ENCODE measurements around the gene GALNT9. TPM values are rescaled to one million over a fixed set of nuclear protein-coding genes. Genes with fewer than 3 reads are reported as not detected.

Gene GALNT9
- total RNA-seq, 1 experiment from 2014 or later = 0.45 TPM

DNA sequence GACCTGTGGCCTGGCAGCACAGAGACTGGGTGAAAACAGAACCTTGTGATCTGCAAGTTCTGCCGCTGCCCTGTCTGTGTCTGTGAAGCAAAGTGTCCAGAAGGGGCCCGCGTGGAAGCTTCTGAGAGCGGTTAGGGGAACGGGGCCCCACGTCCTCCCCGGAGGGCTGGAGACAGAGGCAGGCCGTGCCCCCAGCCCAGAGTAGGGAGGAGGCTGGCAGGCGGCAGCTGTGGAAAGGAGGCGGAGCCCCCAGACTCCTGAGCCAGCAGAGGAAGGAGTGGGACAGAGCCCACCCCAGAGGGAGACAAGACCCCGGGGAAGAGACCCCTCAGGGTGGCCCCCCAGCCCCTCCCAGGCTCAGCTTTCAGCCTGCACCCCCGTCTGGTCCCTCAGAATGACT, 49.0 kb downstream of the GALNT9 start:
- CTCF ChIA-PET = no interaction called here

DNA sequence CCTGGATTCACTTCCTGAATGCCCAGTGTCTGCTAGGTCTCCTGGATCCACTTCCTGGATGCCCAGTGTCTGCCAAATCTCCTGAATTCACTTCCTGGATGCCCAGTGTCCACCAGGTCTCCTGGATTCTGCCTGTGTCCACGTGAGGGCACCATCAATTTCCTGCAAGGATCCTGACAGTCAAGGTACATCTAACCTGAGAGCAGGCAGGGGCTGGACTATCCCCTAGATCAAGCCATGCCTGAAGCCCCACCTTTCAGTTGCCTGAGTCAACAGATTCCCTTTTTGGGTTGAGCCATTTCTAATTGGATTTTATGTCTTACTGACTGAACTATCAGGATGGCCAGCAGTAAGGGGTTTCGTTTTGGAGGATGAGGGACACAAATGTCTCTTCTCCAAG, 49.5 kb downstream of the GALNT9 start:
- intact Hi-C loops (cut with micrococcal nuclease; ENCODE audit: unreplicated experiment) = no loop called here
- Mint-ChIP-seq H3K27me3 (ENCODE audit: insufficient read depth, unreplicated experiment) (no peaks in the 10 kb centered on the region), H3K9me3 (ENCODE audit: unreplicated experiment) (no peaks in the 10 kb centered on the region), H3K36me3 (ENCODE audit: insufficient read depth, unreplicated experiment) (no peaks in the 10 kb centered on the region), H3K4me3 (ENCODE audit: unreplicated experiment) (peak overlapping the region; percentile 70), H3K4me1 (ENCODE audit: low read depth, unreplicated experiment) (peaks cover 4% of the 10 kb centered on the region), H3K27ac (ENCODE audit: unreplicated experiment) (no peak overlapping the region)
- no peaks in the 10 kb centered on the region for H3K27me3 ChIP-seq (replicated peaks; ENCODE audit: control insufficient read depth, insufficient read depth, low read length)
- no peaks in the 10 kb centered on the region for H3K36me3 ChIP-seq (ENCODE audit: control insufficient read depth, insufficient read depth, low read length)
- no TSS peak for BruUV-seq (replicated peaks)
- H3K4me1 ChIP-seq = peaks cover 10% of the 10 kb centered on the region; the same call in 1 of the 2 replicates
- no peaks in the 10 kb centered on the region for H3K9me3 ChIP-seq
- no peak overlapping the region for H3K4me3 ChIP-seq (ENCODE audit: low read depth, low read length)
- TF ChIP-seq, protein P1, sequence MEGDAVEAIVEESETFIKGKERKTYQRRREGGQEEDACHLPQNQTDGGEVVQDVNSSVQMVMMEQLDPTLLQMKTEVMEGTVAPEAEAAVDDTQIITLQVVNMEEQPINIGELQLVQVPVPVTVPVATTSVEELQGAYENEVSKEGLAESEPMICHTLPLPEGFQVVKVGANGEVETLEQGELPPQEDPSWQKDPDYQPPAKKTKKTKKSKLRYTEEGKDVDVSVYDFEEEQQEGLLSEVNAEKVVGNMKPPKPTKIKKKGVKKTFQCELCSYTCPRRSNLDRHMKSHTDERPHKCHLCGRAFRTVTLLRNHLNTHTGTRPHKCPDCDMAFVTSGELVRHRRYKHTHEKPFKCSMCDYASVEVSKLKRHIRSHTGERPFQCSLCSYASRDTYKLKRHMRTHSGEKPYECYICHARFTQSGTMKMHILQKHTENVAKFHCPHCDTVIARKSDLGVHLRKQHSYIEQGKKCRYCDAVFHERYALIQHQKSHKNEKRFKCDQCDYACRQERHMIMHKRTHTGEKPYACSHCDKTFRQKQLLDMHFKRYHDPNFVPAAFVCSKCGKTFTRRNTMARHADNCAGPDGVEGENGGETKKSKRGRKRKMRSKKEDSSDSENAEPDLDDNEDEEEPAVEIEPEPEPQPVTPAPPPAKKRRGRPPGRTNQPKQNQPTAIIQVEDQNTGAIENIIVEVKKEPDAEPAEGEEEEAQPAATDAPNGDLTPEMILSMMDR (IDR thresholded peaks at IDR 0.05; ENCODE audit: insufficient read depth in 1 of 2, low read depth in 1 of 2, low read length in 1 of 2, severe bottlenecking in 1 of 2, unreplicated experiment in 1 of 2) = no peak
- POLR2A ChIA-PET = no interaction called here
- DNase-seq = no peak
- CTCF ChIA-PET = interaction anchor here (0.9 kb wide), 1 partner anchor 134 kb away, joined by 4 read pairs; no protein-coding TSS in a partner anchor

More for the DNA sequence above, 49.0 kb downstream of the GALNT9 start:
- no peak overlapping the region for H3K4me3 ChIP-seq (ENCODE audit: low read depth, low read length)
- Mint-ChIP-seq H3K27me3 (ENCODE audit: insufficient read depth, unreplicated experiment) (no peaks in the 10 kb centered on the region), H3K36me3 (ENCODE audit: insufficient read depth, unreplicated experiment) (no peaks in the 10 kb centered on the region), H3K4me1 (ENCODE audit: low read depth, unreplicated experiment) (no peaks in the 10 kb centered on the region), H3K27ac (ENCODE audit: unreplicated experiment) (no peak overlapping the region), H3K9me3 (ENCODE audit: unreplicated experiment) (no peaks in the 10 kb centered on the region), H3K4me3 (ENCODE audit: unreplicated experiment) (no peak overlapping the region)
- TF ChIP-seq, protein P1 (IDR thresholded peaks at IDR 0.05; ENCODE audit: insufficient read depth in 1 of 2, low read depth in 1 of 2, low read length in 1 of 2, severe bottlenecking in 1 of 2, unreplicated experiment in 1 of 2) = no peak
- intact Hi-C loops (cut with micrococcal nuclease; ENCODE audit: unreplicated experiment) = no loop called here
- no peaks in the 10 kb centered on the region for H3K36me3 ChIP-seq (ENCODE audit: control insufficient read depth, insufficient read depth, low read length)
- POLR2A ChIA-PET = no interaction called here
- DNase-seq = no peak
- H3K27me3 ChIP-seq (replicated peaks; ENCODE audit: control insufficient read depth, insufficient read depth, low read length) = no peaks in the 10 kb centered on the region
- no peaks in the 10 kb centered on the region for H3K9me3 ChIP-seq
- BruUV-seq (replicated peaks) = no TSS peak
- H3K4me1 ChIP-seq = peaks cover 10% of the 10 kb centered on the region; the same call in 1 of the 2 replicates

DNA sequence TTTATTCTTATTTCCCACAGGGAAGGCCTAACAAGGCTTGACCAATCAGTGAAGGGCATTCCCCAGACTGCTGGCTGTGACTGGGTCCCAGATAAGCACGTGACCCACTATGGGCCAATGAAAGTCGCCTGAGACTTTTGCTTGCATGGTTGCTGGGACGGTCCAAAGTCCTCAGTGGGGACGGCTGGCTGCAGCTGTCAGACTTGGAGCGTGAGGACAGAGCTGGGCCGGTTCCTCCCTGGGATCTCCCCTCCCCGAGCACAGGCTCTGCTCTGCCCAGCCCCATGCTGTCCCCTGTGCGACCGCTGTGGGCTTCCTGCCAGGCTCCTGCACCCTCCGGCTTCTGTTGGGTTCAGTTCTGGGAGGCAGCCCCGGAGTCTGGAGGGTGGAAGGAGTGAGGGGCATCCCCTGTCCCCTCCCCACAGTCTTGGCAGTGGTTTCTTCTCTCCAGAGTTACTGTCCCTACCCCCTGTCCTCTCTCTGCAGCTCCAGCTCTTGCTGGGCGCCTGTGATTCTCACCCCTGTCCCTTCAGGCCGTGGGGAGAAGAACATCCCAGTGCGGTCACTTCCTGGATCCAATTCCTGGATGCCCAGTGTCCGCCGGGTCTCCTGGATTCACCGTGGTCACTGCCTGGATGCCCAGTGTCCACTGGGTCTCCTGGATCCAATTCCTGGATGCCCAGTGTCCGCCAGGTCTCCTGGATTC, 50.1 kb downstream of the GALNT9 start:
- peak overlapping the region; percentile 70 for H3K4me3 Mint-ChIP-seq (ENCODE audit: unreplicated experiment)
- peaks cover 7% of the 10 kb centered on the region for H3K4me1 Mint-ChIP-seq (ENCODE audit: low read depth, unreplicated experiment)
- peak overlapping the region; percentile 43 for H3K4me3 ChIP-seq (ENCODE audit: low read depth, low read length)
- no peaks in the 10 kb centered on the region for H3K9me3 Mint-ChIP-seq (ENCODE audit: unreplicated experiment)
- H3K27me3 Mint-ChIP-seq (ENCODE audit: insufficient read depth, unreplicated experiment) = no peaks in the 10 kb centered on the region
- TF ChIP-seq, protein P1 (IDR thresholded peaks at IDR 0.05; ENCODE audit: insufficient read depth in 1 of 2, low read depth in 1 of 2, low read length in 1 of 2, severe bottlenecking in 1 of 2, unreplicated experiment in 1 of 2) = no peak
- H3K4me1 ChIP-seq = peaks cover 10% of the 10 kb centered on the region; the same call in 1 of the 2 replicates
- no peaks in the 10 kb centered on the region for H3K36me3 Mint-ChIP-seq (ENCODE audit: insufficient read depth, unreplicated experiment)
- no TSS peak for BruUV-seq (replicated peaks)
- intact Hi-C loops (cut with micrococcal nuclease; ENCODE audit: unreplicated experiment) = no loop called here
- ChIA-PET CTCF (interaction anchor here (0.9 kb wide), 1 partner anchor 134 kb away, joined by 4 read pairs; no protein-coding TSS in a partner anchor), POLR2A (no interaction called here)
- H3K27me3 ChIP-seq (replicated peaks; ENCODE audit: control insufficient read depth, insufficient read depth, low read length) = no peaks in the 10 kb centered on the region
- H3K9me3 ChIP-seq = no peaks in the 10 kb centered on the region
- H3K36me3 ChIP-seq (ENCODE audit: control insufficient read depth, insufficient read depth, low read length) = no peaks in the 10 kb centered on the region
- peak; percentile 90 to 94 for DNase-seq
- H3K27ac Mint-ChIP-seq (ENCODE audit: unreplicated experiment) = no peak overlapping the region
